Body of pancreas (tissue), 4 donors: ENCODE results near the gene ARHGAP26.

ENCODE experiments used
- POLR2A ChIP-seq, 3 donors: fragments of 450-650 bp; IDR thresholded peaks; one replicate each; pipeline ENCODE4 v1.6.1; 2016; ENCODE audit warnings: antibody characterized with exemption in 3 of 3, mild to moderate bottlenecking in 2 of 3
- TF ChIP-seq, protein P1 (sequence below), 7 experiments: fragments of 450-650 bp in 4 of 7; fragments of 200-600 bp in 3 of 7; sonication (generic) in 3 of 7; IDR thresholded peaks; one replicate each; pipeline ENCODE4 v1.5.1; 2016 to 2019; ENCODE audit warnings: antibody characterized with exemption in 7 of 7

DNA sequence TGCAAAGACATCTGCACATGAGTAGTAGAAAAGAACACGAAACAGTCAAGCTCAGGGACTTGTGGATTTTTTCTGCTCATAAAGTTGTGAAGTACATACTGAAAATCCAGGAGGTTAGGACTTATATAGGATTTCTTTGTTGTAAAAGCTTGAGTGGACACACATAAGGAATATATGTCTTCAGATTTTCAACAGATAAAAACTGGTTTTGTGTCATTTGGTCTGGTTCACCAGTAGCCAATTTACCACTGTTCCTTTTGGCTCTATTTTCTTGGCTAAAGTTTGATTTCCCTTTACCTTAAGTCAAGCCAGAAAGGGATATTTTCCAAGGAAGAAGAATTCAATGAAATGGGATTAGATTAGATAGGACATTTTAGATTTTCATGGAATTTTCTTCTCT, 429.0 kb downstream of the ARHGAP26 start:
- TF ChIP-seq, protein P1, sequence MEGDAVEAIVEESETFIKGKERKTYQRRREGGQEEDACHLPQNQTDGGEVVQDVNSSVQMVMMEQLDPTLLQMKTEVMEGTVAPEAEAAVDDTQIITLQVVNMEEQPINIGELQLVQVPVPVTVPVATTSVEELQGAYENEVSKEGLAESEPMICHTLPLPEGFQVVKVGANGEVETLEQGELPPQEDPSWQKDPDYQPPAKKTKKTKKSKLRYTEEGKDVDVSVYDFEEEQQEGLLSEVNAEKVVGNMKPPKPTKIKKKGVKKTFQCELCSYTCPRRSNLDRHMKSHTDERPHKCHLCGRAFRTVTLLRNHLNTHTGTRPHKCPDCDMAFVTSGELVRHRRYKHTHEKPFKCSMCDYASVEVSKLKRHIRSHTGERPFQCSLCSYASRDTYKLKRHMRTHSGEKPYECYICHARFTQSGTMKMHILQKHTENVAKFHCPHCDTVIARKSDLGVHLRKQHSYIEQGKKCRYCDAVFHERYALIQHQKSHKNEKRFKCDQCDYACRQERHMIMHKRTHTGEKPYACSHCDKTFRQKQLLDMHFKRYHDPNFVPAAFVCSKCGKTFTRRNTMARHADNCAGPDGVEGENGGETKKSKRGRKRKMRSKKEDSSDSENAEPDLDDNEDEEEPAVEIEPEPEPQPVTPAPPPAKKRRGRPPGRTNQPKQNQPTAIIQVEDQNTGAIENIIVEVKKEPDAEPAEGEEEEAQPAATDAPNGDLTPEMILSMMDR (IDR thresholded peaks at IDR 0.05) = no peak
- TF ChIP-seq POLR2A (IDR thresholded peaks at IDR 0.05) = no peak
